ENCODE results near the gene LRRC8A. TPM values are rescaled to one million over a fixed set of nuclear protein-coding genes. Genes with fewer than 3 reads are reported as not detected.
"Not testable (repeated sequence)": the region's sequence is repeated elsewhere in the genome, so short reads cannot be mapped to it uniquely, and the experiment has no call there.

LRRC8A gene
- 25.8 TPM for total RNA-seq

GRCh38 chr9:128881884-128882676 lies at the start of gene LRRC8A, which contains the start of gene KYAT1:
TSS of gene LRRC8A (plus strand) at chr9:128882133. CDS start at chr9:128907165, 25,032 bp downstream.
TSS of gene KYAT1 (minus strand) at chr9:128881950. CDS start at chr9:128845405, 36,545 bp downstream.
- DNase-seq: peak; percentile 99

- DNase-seq: no peak
These were observed 48.2 kb upstream of the LRRC8A start for GRCh38 chr9:128833696-128834095.

GRCh38 chr9:128835246-128836210 lies 46.4 kb upstream of the LRRC8A start:
- no peak for DNase-seq

GRCh38 chr9:128836509-128837145 lies 45.3 kb upstream of the LRRC8A start:
- DNase-seq: no peak

GRCh38 chr9:128838338-128838737 lies 43.6 kb upstream of the LRRC8A start:
- DNase-seq: no peak

- no peak for DNase-seq
These were observed 41.4 kb upstream of the LRRC8A start for GRCh38 chr9:128840524-128840923.

- DNase-seq: no peak
These were observed 40.0 kb upstream of the LRRC8A start for GRCh38 chr9:128841694-128842492.

- not testable (repeated sequence) for DNase-seq
These were observed 38.8 kb upstream of the LRRC8A start for GRCh38 chr9:128843171-128843570.

GRCh38 chr9:128845186-128845931 lies 36.6 kb upstream of the LRRC8A start:
- peak; percentile 74 for DNase-seq

- no peak for DNase-seq
These were observed 35.3 kb upstream of the LRRC8A start for GRCh38 chr9:128846680-128847030.

- no peak for DNase-seq
These were observed 34.1 kb upstream of the LRRC8A start for GRCh38 chr9:128847803-128848202.

- DNase-seq: not testable (repeated sequence)
These were observed 30.9 kb upstream of the LRRC8A start for GRCh38 chr9:128851024-128851423.

- DNase-seq: peak; percentile 48
These were observed 29.9 kb upstream of the LRRC8A start for GRCh38 chr9:128851779-128852600.

- not testable (repeated sequence) for DNase-seq
These were observed 29.3 kb upstream of the LRRC8A start for GRCh38 chr9:128852646-128853045.

- not testable (repeated sequence) for DNase-seq
These were observed 27.5 kb upstream of the LRRC8A start for GRCh38 chr9:128854454-128854853.

GRCh38 chr9:128858476-128858875 lies 23.5 kb upstream of the LRRC8A start:
- not testable (repeated sequence) for DNase-seq

- DNase-seq: no peak
These were observed 21.0 kb upstream of the LRRC8A start for GRCh38 chr9:128860937-128861336.

GRCh38 chr9:128861501-128861900 lies 20.4 kb upstream of the LRRC8A start:
- no peak for DNase-seq

GRCh38 chr9:128862401-128862851 lies 19.5 kb upstream of the LRRC8A start:
- DNase-seq: no peak

- peak; percentile 68 for DNase-seq
These were observed 18.3 kb upstream of the LRRC8A start for GRCh38 chr9:128863647-128864046.

All from tongue (tissue), 2 donors.